Nephron progenitor cell (in vitro differentiated cells): ENCODE data around the gene SRSF10.

Source experiments
- DNase-seq: peaks from one replicate; pipeline ENCODE4 v3.0.0; 2021
- H3K27ac Mint-ChIP-seq: 2 replicates; pipeline ENCODE4 v1.8.0; 2021; ENCODE audit warnings: mild to moderate bottlenecking, moderate library complexity, mixed read lengths
- H3K27me3 Mint-ChIP-seq: 2 replicates; pipeline ENCODE4 v1.8.0; 2021; ENCODE audit warnings: mild to moderate bottlenecking, low read depth, mixed read lengths; ENCODE audit not compliant: poor library complexity
- H3K36me3 Mint-ChIP-seq: 2 replicates; pipeline ENCODE4 v1.8.0; 2021; ENCODE audit warnings: low read depth, mixed read lengths
- H3K4me1 Mint-ChIP-seq: 2 replicates; pipeline ENCODE4 v1.8.0; 2021; ENCODE audit warnings: mixed read lengths
- H3K4me3 Mint-ChIP-seq: 2 replicates; pipeline ENCODE4 v1.8.0; 2021; ENCODE audit warnings: mild to moderate bottlenecking, moderate library complexity, mixed read lengths
- H3K9me3 Mint-ChIP-seq: 2 replicates; pipeline ENCODE4 v1.8.0; 2021; ENCODE audit warnings: mild to moderate bottlenecking, moderate library complexity, mixed read lengths
- CTCF ChIP-seq: fragments of 200-600 bp; sonication (generic); IDR thresholded peaks from 2 replicates; pipeline ENCODE4 v1.5.0; 2021; ENCODE audit warnings: antibody characterized with exemption

Gene SRSF10

GRCh38 chr1:24007079-24007478 lies 27.0 kb upstream of the SRSF10 start:
- peaks cover 3% of the 10 kb centered on the region for H3K27me3 Mint-ChIP-seq
- H3K4me1 Mint-ChIP-seq: peaks cover 72% of the 10 kb centered on the region
- no peak for TF ChIP-seq CTCF

GRCh38 chr1:24005163-24005562 lies 25.0 kb upstream of the SRSF10 start:
- peaks cover 4% of the 10 kb centered on the region for H3K9me3 Mint-ChIP-seq
- peaks cover 4% of the 10 kb centered on the region for H3K27me3 Mint-ChIP-seq
- peaks cover 64% of the 10 kb centered on the region for H3K4me1 Mint-ChIP-seq
- no peak overlapping the region for H3K4me3 Mint-ChIP-seq
- DNase-seq: no peak
- no peak for TF ChIP-seq CTCF
- H3K27ac Mint-ChIP-seq: no peak overlapping the region
- H3K36me3 Mint-ChIP-seq: no peaks in the 10 kb centered on the region

More at GRCh38 chr1:24007079-24007478, 27.0 kb upstream of the SRSF10 start:
- Mint-ChIP-seq H3K27ac (no peak overlapping the region), H3K4me3 (no peak overlapping the region), H3K9me3 (peaks cover 4% of the 10 kb centered on the region), H3K36me3 (no peaks in the 10 kb centered on the region)
- no peak for DNase-seq

GRCh38 chr1:24004132-24004531 lies 24.0 kb upstream of the SRSF10 start:
- peaks cover 4% of the 10 kb centered on the region for H3K9me3 Mint-ChIP-seq
- no peak for DNase-seq
- peaks cover 55% of the 10 kb centered on the region for H3K4me1 Mint-ChIP-seq
- no peaks in the 10 kb centered on the region for H3K36me3 Mint-ChIP-seq
- no peak overlapping the region for H3K27ac Mint-ChIP-seq
- TF ChIP-seq CTCF: no peak
- H3K27me3 Mint-ChIP-seq: peaks cover 4% of the 10 kb centered on the region
- H3K4me3 Mint-ChIP-seq: no peak overlapping the region

GRCh38 chr1:24003331-24003972 lies 23.3 kb upstream of the SRSF10 start:
- peaks cover 4% of the 10 kb centered on the region for H3K9me3 Mint-ChIP-seq
- no peak for TF ChIP-seq CTCF
- peaks cover 4% of the 10 kb centered on the region for H3K27me3 Mint-ChIP-seq
- peak overlapping the region; percentile 7 for H3K4me3 Mint-ChIP-seq
- H3K36me3 Mint-ChIP-seq: no peaks in the 10 kb centered on the region
- H3K4me1 Mint-ChIP-seq: peaks cover 53% of the 10 kb centered on the region
- no peak overlapping the region for H3K27ac Mint-ChIP-seq
- DNase-seq: no peak

- DNase-seq: no peak
- H3K36me3 Mint-ChIP-seq: no peaks in the 10 kb centered on the region
- H3K27me3 Mint-ChIP-seq: peaks cover 4% of the 10 kb centered on the region
- peaks cover 4% of the 10 kb centered on the region for H3K9me3 Mint-ChIP-seq
- H3K27ac Mint-ChIP-seq: no peak overlapping the region
- H3K4me1 Mint-ChIP-seq: peaks cover 48% of the 10 kb centered on the region
- no peak overlapping the region for H3K4me3 Mint-ChIP-seq
- no peak for TF ChIP-seq CTCF
These were observed 22.6 kb upstream of the SRSF10 start for GRCh38 chr1:24002695-24003094.

- Mint-ChIP-seq H3K9me3 (peaks cover 6% of the 10 kb centered on the region), H3K36me3 (no peaks in the 10 kb centered on the region), H3K27me3 (peaks cover 4% of the 10 kb centered on the region), H3K4me3 (no peak overlapping the region), H3K4me1 (peaks cover 37% of the 10 kb centered on the region), H3K27ac (peak overlapping the region; percentile 88)
- DNase-seq: no peak
- no peak for TF ChIP-seq CTCF
These were observed 19.1 kb upstream of the SRSF10 start for GRCh38 chr1:23999156-23999671.
